ENCODE results near the gene ARMH1. TPM values are rescaled to one million over a fixed set of nuclear protein-coding genes. Genes with fewer than 3 reads are reported as not detected.

ARMH1 gene
- total and polyA plus RNA-seq, 8 donors = 0.42 to 10.7 (median 1.7) TPM

DNA sequence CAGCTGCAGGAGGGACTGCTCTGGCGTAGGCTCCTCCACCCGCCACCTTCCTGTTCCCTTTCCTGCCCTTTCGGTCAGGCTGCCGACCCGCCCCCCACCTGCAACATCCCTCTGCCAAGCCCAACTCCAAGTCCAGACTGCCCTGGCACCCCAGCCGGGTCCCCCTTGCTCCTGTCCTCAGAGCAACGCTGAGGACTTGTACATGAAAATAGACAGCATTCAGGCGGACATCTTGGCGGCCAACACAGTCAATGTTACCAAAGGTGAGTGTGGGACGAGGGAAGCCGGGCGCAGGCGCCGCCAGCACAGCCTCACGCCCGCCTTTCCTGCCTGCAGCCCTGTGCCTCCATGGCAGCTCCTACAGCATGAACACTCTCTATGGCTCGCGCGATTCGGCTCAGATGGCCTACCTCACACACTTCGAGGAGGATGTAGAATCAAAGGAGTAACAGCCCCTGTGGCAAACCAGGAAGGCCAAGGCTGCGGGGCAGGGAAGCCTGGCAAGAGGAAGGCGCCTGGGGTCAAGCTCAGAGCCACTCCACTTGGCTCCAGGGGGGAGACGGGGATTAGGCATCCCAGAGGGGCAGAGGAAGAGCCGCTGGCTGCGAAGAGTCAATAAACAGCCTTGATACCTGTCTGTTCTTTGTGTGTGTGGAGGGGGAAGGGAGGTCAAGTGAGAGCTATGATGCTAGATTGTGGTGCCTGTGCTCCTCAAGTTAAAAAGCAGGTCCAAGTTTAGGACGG lies 50.6 kb downstream of the ARMH1 start:
- DNase-seq = peak in 1 of 6 donors; percentile 60
- no peak for ATAC-seq
- intact Hi-C loops (cut with DNase I) = no loop called here
- H3K27ac ChIP-seq = no peak overlapping the region
- H3K9me3 ChIP-seq = no peaks in the 10 kb centered on the region
- H3K4me1 ChIP-seq = peaks cover 0 to 3% (median 2%) of the 10 kb centered on the region in 3 donors
- no peak overlapping the region for H3K4me3 ChIP-seq
- no peak for FAIRE-seq
- H3K36me3 ChIP-seq = no peaks in the 10 kb centered on the region
- WGBS, 2 donors = 75 to 77% methylated on average over 27 of the region's 27 CpGs
- TF ChIP-seq, protein P1, sequence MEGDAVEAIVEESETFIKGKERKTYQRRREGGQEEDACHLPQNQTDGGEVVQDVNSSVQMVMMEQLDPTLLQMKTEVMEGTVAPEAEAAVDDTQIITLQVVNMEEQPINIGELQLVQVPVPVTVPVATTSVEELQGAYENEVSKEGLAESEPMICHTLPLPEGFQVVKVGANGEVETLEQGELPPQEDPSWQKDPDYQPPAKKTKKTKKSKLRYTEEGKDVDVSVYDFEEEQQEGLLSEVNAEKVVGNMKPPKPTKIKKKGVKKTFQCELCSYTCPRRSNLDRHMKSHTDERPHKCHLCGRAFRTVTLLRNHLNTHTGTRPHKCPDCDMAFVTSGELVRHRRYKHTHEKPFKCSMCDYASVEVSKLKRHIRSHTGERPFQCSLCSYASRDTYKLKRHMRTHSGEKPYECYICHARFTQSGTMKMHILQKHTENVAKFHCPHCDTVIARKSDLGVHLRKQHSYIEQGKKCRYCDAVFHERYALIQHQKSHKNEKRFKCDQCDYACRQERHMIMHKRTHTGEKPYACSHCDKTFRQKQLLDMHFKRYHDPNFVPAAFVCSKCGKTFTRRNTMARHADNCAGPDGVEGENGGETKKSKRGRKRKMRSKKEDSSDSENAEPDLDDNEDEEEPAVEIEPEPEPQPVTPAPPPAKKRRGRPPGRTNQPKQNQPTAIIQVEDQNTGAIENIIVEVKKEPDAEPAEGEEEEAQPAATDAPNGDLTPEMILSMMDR (IDR thresholded peaks at IDR 0.05) = no peak
- no peaks in the 10 kb centered on the region for H3K27me3 ChIP-seq

DNA sequence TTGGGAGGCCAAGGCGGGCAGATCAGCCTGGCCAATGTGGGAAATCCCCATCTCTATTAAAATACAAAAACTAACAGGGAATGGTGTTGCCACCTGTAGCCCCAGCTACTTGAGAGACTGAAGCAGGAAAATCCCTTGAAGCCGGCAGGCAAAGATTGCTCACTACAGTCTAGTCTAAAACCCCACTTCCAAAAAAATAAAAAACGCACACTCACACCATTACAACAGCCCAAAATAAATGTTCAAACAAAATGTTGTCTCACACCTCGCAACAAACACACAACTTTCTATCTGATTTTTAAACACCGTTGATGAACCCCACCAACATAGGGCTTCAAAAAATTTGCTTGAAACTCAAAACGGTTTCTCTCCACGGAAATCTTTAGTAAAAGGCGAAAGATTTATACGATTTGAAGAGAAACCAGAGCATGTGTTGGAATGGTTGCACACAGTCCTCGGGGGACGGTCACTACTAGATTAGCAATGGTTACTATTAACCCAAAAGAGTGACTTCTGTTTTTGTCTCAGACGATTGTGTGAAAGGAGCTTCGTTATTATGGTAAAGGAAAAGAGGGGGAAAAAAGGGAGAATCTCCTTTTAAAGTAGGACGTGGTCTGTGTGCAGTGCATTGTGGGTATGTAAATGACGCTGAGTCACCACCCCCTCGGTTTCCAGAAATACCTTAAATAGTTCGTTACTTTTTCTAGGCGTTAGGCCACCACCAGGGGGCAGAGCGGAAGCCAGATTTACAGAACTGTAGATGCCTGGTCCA lies 56.4 kb downstream of the ARMH1 start, which contains the start of gene RNU5D-1:
Gene RNU5D-1 (minus strand): TSS at position 430 of the 772 bp plus-strand sequence.
- FAIRE-seq (peak; percentile 47), ATAC-seq (peak; percentile 86 to 94 (median 91)), DNase-seq (peak; percentile 88 to 97 (median 93))
- Histone ChIP-seq H3K36me3 (no peaks in the 10 kb centered on the region), H3K4me3 (peak within 1 kb of the TSS in 2 of 4 donors; percentile 8 to 12), H3K27ac (peak within 1 kb of the TSS; percentile 75 to 94 (median 90)), H3K27me3 (no peaks in the 10 kb centered on the region), H3K9me3 (no peaks in the 10 kb centered on the region), H3K4me1 (peaks cover 0 to 7% (median 7%) of the 10 kb centered on the region in 3 donors)
- WGBS, 2 donors = 1% methylated on average over 19 of the region's 19 CpGs
- intact Hi-C loops (cut with DNase I) = no loop called here
- TF ChIP-seq, protein P1 (IDR thresholded peaks at IDR 0.05) = peak; percentile 73 to 83 (median 73)

DNA sequence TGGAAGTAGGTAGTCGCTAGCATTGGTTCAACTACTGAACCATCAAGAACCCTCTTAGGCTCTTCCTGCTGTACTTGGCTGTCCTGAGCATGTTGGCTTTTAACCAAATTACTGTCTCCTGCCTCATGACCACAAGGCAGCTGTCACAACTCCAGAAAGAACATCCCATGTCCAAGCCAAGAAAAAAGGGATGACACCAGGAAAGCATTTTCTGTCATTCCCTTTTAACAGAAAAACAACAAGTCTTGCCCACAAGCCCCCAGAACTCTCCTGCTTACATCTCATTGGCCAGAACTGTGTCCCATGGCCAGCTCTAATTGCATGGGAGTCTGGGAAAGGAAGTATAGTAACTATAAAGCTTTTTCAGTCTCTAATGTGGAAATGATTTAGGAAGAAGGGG lies 58.9 kb downstream of the ARMH1 start:
- no peaks in the 10 kb centered on the region for H3K36me3 ChIP-seq
- ATAC-seq (no peak), DNase-seq (no peak), FAIRE-seq (no peak)
- no peak overlapping the region for H3K27ac ChIP-seq
- H3K4me3 ChIP-seq = no peak overlapping the region
- TF ChIP-seq, protein P1 (IDR thresholded peaks at IDR 0.05) = no peak
- H3K27me3 ChIP-seq = no peaks in the 10 kb centered on the region
- H3K9me3 ChIP-seq = no peaks in the 10 kb centered on the region
- peaks cover 0 to 7% (median 7%) of the 10 kb centered on the region in 3 donors for H3K4me1 ChIP-seq
- WGBS, 2 donors = 48 to 63% methylated on average over 1 of the region's 1 CpG
- intact Hi-C loops (cut with DNase I) = no loop called here

DNA sequence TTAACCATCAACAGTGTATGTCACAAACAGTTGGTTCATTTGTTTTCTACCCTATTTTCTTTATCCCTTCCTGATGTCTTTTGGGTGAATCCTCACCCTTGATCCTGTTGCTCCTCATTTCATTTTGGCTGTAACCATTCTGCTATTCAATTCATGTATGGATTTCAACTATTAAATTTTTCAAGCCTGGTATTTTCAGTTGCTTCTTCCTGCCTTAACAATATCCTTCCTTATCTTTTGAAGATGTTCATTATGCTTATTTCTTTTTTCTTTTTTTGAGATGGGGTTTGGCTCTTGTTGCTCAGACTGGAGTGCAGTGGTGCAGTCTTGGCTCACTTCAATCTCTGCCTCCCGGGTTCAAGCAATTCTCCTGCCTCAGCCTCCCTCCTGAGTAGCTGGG lies 59.3 kb downstream of the ARMH1 start:
- no peak for DNase-seq
- Histone ChIP-seq H3K4me3 (no peak overlapping the region), H3K27ac (no peak overlapping the region), H3K9me3 (no peaks in the 10 kb centered on the region), H3K4me1 (peaks cover 0 to 7% (median 7%) of the 10 kb centered on the region in 3 donors), H3K27me3 (no peaks in the 10 kb centered on the region), H3K36me3 (no peaks in the 10 kb centered on the region)
- no peak for ATAC-seq
- TF ChIP-seq, protein P1 (IDR thresholded peaks at IDR 0.05) = no peak
- intact Hi-C loops (cut with DNase I) = no loop called here
- WGBS, 2 donors = 43 to 65% methylated on average over 1 of the region's 1 CpG
- FAIRE-seq = no peak

Measured in pancreas (tissue), 10 donors.